Hematopoietic multipotent progenitor cell treated with erythropoietin and hydrocortisone succinate and interleukin-3 and kit ligand, for 15 days (in vitro differentiated cells): Measurements from ENCODE around the gene RELN.
"Not testable (repeated sequence)": the region's sequence is repeated elsewhere in the genome, so short reads cannot be mapped to it uniquely, and the experiment has no call there.

Experiments used
- DNase-seq: peaks from one replicate; pipeline ENCODE4 v3.0.0-alpha.2; 2015; ENCODE audit warnings: low spot score

The RELN gene

GRCh38 chr7:103989200-103989784 is at the start of gene RELN:
TSS of gene RELN (minus strand) at chr7:103989658. CDS start at chr7:103989356, 302 bp downstream.
- DNase-seq: no peak

DNA sequence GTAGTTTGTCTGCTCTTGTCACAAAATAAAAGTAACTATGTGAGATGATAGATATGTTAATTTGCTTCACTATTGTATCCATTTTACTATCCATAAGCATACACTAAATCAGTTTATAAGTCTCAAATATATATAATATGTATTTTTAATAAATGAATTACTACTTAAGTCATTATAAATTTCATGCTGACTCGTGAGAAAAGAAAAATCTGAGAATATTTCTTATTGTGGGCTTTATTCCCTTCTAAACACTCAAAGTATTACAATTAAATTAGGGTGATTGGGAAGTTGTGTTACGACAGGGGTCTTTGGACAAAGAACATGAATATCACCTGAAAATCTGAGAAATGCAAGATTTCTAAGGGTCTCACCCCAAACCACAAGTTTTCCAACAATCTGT is 48.7 kb upstream of the RELN start:
- DNase-seq: no peak

- not testable (repeated sequence) for DNase-seq
Observed at GRCh38 chr7:104036889-104037288, 47.4 kb upstream of the RELN start.

DNA sequence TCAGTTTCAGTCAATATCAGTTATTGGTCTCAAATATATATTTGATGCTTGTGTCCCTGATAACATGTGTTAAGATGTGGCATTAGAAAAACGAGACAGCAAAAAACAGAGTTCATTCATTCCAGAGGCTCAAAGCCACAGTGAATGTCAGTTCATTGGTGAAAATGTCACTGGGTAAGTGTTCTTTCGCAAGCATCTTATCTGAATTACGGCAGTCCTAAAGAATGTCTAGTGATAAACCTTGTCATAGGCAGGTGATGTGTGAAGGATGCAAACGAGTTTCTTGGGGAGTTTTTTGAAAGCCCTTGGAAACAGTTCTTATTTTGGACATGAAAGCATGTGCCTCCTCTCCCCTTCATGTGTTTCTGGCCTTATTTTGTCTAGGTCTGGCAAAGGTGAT is 45.9 kb upstream of the RELN start:
- DNase-seq: no peak

GRCh38 chr7:104034679-104035078 is 45.2 kb upstream of the RELN start:
- DNase-seq: no peak

DNA sequence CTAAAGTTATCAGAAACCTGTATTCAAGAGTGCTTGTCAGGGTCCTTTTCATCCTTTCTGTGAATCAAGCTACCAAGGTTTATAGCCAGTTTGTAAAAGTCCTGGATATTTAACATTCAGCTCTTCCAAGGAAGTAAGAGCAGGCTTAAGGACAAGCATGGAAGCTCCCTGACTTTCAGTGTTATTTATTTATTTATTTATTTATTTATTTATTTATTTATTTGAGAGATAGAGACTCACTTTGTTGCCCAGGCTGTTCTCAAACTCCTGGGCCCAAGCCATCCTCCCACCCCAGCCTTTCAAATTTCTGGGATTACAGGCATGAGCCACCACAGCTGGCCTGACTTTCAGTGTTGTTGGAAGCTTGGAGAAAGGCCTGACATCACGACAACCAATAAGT is 44.4 kb upstream of the RELN start:
- DNase-seq: no peak

- DNase-seq: no peak
Observed at GRCh38 chr7:104032486-104032885, 43.0 kb upstream of the RELN start.

DNA sequence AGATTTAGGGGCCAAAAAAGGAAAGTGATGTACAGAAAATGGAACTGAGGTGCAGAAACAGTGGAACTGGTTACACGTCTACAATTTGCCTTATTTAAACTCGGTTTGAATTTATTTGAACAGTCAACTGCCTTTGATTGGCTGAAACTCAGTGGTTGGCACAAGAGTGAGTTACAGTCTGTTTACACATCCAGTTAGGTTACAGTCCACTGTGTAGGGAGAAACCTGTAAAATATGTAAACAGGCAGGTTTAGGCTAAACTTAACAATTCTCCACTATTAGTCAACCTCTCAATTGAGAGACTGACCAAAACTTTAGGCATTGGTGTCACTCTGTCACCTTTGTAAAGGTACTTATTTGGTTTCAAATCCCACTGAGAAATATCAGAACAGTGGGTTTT is 40.3 kb upstream of the RELN start:
- no peak for DNase-seq

DNA sequence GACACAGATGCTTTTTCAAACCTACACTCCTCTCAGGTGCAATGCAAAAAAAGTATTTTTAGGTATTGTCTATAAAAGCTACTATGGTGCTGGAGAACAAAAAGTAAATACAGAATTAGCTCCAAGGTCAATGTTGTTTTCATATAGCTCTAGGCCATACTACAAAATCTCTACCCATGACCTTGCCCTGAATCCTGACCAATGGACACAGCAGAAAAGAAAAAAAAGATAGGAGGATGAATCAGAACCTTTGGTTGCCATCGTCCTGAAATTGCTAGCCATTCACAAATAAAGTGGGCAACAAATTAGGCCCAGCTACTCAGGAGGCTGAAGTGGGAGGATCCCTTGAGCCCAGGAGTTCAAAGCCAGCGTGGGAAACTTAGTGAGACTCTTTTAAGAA is 35.2 kb upstream of the RELN start:
- DNase-seq: no peak

DNA sequence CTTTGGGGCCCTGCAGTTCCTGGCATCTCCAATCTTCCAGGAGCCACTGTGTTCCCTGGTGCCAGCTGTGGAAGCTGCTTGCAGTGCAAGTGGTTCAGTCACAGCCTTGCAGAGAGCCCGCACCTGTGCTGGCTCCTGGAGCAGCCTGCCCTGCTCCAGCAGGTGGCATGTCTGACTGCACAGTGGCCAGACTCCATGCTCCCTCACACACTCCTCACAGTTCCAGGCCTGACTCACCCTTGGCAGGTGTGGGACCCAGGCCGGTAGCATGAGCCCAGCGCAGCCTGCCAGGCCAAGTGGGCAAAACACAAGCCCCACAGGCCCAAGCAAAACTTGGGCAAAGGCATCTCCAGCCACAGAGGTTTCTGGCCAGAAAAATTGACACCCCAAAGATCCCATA is 33.6 kb upstream of the RELN start:
- no peak for DNase-seq

- DNase-seq: no peak
Observed at GRCh38 chr7:104018425-104018824, 29.0 kb upstream of the RELN start.

- DNase-seq: no peak
Observed at GRCh38 chr7:104017001-104017400, 27.5 kb upstream of the RELN start.

GRCh38 chr7:104012835-104013234 is 23.4 kb upstream of the RELN start:
- no peak for DNase-seq

GRCh38 chr7:104011829-104012228 is 22.4 kb upstream of the RELN start:
- DNase-seq: no peak

DNA sequence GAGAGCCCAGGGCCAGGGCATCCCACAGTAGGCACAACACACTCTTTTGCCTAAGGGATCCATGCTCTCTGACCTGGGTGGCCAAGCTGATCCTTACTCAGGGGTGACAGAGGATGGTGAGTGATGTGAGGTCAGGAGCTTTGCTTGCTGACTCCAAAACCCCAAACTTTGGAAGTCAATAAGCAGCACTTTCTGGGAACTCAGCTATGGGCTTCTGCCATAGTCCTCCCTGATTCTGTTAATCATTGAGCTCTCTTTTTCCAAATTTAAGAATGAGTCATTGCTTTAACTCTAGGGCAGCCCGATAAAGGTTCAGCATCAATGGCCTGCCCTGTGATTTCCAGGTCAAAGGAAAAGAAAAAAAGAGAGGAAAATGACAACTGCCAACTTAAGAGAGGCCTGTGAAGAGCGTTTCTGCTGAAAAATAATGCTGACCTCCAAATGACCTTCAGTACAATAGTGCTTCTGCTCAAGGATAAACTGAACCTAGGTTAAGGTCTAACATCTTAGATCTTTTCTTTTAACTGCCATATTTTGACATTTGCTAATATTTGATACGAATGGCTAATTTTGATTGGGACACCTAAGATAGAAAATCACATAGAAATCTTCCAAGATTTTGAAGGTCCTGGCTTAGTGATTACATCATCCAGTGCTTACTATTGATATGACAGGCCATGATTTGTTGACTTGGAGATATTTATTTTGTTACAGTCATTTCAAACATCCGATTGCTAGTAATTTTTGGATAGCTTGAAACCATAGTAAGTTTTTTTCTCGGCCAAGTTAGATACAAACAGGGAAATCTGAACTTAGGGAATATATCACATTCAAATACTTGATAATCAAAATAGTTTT is 20.8 kb upstream of the RELN start:
- no peak for DNase-seq

DNA sequence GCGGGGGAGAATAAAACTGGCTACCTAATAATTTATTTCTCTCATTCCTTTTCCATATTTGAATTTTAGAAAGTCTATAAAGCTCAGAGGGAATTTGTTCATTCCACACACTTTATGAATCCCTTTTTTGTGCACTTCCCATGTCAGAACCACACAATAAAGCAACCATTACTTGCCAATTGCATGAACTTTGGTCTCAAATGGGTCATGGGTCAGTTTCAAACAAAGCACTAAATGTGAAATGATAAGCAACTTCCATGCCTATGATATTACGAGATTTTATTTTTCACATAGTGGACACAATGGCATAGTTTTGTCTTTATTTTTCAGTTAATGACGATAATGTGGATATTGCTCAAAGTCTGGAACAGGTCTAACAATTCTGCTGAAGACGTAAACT is 18.6 kb upstream of the RELN start:
- no peak for DNase-seq

- DNase-seq: no peak
Observed at GRCh38 chr7:104007614-104008013, 18.2 kb upstream of the RELN start.

DNA sequence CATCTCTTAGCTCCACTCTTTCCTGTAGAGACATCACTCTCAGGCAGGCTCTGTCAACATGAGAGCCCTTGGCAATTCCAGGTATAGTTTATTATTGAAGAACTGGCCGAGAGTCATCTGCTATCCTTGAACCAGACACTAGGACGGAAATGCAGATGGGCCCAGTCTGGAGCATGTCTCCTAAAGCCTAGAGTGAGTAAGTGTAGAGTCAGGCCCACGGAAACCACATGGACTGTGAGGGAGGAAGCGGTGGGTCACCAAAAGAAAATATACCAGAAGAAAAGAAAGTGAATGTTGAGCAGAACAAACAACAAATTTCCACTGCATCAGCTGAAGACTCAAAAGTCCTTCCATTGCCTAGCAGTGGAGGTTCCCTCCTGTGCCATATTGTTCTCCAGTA is 15.7 kb upstream of the RELN start:
- no peak for DNase-seq

DNA sequence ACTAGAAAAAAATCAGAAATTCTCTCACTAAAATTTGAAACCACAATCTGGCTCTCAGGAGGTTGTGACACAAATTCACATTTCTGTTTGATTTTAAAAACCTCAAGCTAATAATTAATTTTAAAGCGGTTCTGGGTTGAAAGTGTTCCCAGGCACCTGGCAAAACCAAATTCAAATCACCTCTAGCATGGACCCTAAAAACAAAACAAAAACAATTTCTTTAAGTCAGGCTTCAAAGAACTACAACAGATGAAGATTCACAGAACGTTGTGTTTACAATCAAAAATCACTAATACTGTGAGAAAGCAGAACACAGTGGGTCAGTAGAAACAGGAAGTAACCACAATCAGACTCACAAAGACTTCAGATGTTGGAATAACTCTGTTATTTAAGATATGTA is 7.2 kb upstream of the RELN start:
- DNase-seq: no peak

DNA sequence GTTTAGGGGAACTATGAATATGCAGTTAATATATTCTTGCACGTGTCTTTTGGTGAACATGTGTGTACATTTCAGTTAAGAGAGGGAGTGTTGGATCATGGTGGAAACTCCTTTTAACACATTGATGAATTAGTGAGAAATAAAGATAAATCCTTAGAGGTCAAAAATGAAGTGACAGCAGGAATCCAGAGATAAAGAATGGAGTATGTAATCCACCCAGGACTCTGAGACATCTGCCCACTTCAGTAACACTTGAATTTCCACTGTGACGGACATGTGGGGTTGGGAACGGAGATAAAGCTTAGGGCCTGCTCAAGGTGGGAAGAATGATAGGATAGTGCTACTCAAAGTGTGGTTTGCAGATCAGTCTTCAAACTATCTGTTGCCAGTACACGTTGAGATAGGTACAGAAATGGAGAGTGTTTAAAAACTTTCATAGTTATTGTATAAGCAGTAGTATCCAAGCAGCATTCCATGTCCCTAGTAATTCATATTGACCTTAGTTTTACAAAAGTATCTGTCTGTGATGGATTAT is 6.6 kb upstream of the RELN start:
- peak; percentile 4 for DNase-seq

GRCh38 chr7:103995554-103995953 is 6.1 kb upstream of the RELN start:
- DNase-seq: no peak

- no peak for DNase-seq
Observed at GRCh38 chr7:103993551-103993950, 4.1 kb upstream of the RELN start.

DNA sequence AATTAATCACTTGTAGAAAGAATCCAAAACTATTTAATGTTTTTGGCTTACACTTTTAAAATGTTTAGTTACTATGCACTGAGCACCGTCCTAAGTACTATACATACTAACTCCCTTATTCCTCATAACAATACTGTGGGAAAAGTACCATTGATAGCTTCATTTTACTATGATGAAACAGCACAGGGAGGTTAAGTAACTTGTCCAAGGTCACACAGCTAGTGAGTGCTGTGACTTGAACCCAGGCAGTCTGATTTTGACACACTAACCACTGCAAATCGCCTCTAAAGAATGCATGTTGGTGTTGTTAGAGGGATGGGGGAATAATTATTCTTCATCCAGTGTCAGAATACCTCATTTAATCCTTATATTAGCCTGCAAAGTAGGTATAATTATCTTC is 1.9 kb upstream of the RELN start:
- DNase-seq: no peak

GRCh38 chr7:103990991-103991390 is 1.5 kb upstream of the RELN start:
- no peak for DNase-seq
